CD4-positive, alpha-beta T cell treated with Interleukin-2 at 100 ng/mL for 4 hours (primary cell): ENCODE measurements around the gene FTH1.
"Not testable (repeated sequence)": the region's sequence is repeated elsewhere in the genome, so short reads cannot be mapped to it uniquely, and the experiment has no call there.

Experiments used
- DNase-seq: peaks from one replicate; pipeline ENCODE4 v3.0.0-alpha.2; 2020; ENCODE audit warnings: low spot score

The FTH1 gene

GRCh38 chr11:61963282-61964057 lies 4.0 kb downstream of the FTH1 start:
- peak; percentile 16 for DNase-seq

DNA sequence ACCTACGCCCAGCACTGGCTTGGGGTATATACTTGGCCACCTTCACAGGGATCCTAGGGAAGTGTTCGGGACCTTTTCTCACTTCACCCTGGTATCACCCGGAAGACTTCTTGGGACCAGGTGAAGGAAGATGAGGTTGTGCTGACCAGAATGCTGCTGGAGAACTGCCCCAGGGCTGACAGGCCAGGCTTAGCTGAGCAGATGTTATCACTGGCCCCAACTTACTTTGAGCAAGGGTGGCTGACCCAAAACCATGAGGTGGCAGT lies 4.5 kb downstream of the FTH1 start:
- DNase-seq: no peak

DNA sequence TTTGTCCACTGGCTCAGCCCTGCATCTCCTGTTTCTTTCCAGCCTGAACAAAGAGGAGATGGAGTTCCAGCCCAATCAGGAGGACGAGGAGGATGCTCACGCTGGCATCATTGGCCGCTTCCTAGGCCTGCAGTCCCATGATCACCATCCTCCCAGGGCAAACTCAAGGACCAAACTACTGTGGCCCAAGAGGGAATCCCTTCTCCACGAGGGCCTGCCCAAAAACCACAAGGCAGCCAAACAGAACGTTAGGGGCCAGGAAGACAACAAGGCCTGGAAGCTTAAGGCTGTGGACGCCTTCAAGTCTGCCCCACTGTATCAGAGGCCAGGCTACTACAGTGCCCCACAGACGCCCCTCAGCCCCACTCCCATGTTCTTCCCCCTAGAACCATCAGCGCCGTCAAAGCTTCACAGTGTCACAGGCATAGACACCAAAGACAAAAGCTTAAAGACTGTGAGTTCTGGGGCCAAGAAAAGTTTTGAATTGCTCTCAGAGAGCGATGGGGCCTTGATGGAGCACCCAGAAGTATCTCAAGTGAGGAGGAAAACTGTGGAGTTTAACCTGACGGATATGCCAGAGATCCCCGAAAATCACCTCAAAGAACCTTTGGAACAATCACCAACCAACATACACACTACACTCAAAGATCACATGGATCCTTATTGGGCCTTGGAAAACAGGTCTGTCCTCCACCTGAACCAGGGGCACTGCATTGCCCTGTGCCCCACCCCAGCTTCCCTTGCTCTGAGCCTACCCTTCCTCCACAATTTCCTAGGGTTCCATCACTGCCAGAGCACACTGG lies 5.0 kb downstream of the FTH1 start:
- no peak for DNase-seq

- no peak for DNase-seq
Observed at GRCh38 chr11:61961570-61962212, 5.7 kb downstream of the FTH1 start.

GRCh38 chr11:61960532-61960931 lies 6.9 kb downstream of the FTH1 start:
- no peak for DNase-seq

- no peak for DNase-seq
Observed at GRCh38 chr11:61959678-61960077, 7.8 kb downstream of the FTH1 start.

DNA sequence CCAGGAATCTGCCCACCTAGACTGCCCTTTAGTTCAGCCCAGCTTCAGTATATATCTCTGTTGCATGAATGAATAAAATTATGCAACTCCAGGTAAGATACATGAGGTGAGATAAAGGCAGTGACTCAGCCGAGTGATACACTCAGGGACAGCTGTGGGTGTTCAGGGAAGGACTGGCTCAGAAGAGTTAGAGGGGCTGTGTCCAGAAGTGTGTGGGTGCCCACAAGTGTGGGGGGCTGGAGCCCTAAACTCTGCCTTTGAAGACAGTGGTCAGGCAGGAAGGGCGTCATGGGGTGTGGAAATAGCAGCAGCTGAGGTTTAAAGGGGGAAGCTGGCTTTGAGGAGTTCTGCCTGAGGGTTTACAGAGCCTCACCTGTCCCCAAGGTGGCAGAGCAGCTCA lies 8.3 kb downstream of the FTH1 start:
- DNase-seq: no peak

- DNase-seq: no peak
Observed at GRCh38 chr11:61958590-61958989, 8.8 kb downstream of the FTH1 start.

DNA sequence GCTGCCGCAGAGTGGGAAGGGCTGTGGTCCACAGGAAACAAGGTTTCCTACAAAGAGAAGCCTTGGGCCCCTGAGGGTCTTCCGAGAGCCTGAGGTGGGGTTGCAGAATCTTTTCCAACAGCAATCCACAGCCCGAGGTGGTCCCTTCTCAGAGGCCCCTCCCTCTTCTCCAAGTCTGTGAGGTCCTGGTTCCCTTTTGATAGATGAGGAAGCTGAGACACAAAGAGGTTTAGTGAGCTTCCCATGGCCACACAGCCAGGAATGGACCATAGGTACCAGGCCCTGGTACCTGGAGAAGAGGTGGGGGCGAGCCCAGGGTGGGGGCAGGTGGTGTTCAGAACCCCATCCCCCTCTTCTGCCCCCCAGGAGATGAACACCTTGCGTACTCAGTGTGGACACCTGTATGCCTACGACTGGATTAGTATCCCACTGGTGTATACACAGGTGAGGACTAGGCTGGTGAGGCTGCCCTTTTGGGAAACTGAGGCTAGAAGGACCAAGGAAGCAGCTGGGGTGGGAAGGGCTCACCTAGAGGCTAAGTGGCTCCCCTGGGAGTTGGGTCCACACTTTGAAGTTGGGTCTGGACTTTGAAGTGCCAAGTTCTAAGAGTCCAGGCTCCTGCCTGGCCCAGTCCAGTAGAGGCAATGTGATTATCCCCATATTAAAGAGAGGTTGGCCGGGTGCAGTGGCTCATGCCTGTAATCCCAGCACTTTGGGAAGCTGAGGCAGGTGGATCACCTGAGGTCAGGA lies 10.2 kb downstream of the FTH1 start:
- no peak for DNase-seq

GRCh38 chr11:61956191-61957020 lies 11.0 kb downstream of the FTH1 start:
- DNase-seq: no peak

GRCh38 chr11:61955422-61956135 lies 11.9 kb downstream of the FTH1 start:
- peak; percentile 12 for DNase-seq

- no peak for DNase-seq
Observed at GRCh38 chr11:61954851-61955421, 12.5 kb downstream of the FTH1 start.

- no peak for DNase-seq
Observed at GRCh38 chr11:61954106-61954850, 13.2 kb downstream of the FTH1 start.

GRCh38 chr11:61953632-61954031 lies 13.8 kb downstream of the FTH1 start:
- not testable (repeated sequence) for DNase-seq

DNA sequence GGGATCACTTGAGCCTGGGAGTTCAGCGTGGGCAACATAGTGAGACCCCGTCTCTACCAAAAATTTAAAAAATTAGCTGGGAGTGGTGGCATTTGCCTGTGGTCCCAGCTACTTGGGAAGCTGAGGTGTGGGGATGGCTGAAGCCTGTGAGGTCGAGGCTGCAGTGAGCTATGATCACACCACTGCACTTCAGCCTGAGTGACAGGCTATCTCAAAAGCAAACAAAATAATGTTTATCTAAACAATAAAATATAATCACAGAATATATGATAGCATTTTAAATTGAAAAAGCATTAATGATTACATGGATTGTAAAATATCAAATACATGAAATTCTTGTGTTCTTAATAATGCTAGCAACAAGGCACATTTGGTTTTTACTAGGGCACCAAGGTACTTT lies 14.6 kb downstream of the FTH1 start:
- DNase-seq: no peak

GRCh38 chr11:61951484-61952135 lies 15.8 kb downstream of the FTH1 start:
- DNase-seq: no peak

- no peak for DNase-seq
Observed at GRCh38 chr11:61950035-61950547, 17.3 kb downstream of the FTH1 start, which contains the start of gene BEST1. BEST1 (plus strand) TSS chr11:61950351; CDS start chr11:61951807, 1,456 bp downstream.

- no peak for DNase-seq
Observed at GRCh38 chr11:61949169-61950034, 18.0 kb downstream of the FTH1 start.
